Cardiac fibroblast (primary cell): Measurements from ENCODE around the gene KNCN.

Source experiments
- DNase-seq, 2 donors: peaks; one replicate each; pipeline versions ENCODE4 v3.0.0 to v3.0.0-alpha.2; 2010; ENCODE audit warnings: low read depth in 2 of 2
- H3K4me3 ChIP-seq, 2 donors: replicated peaks in 1 of 2; 1 replicate in 1 of 2; 2 replicates in 1 of 2; pipeline ENCODE4 v1.5.1; 2011; ENCODE audit warnings: low read depth in 2 of 2, low read length in 2 of 2, mild to moderate bottlenecking in 2 of 2, moderate library complexity in 1 of 2
- CTCF ChIP-seq: IDR thresholded peaks from one replicate; pipeline ENCODE4 v1.5.1; 2011; ENCODE audit warnings: low read depth, mild to moderate bottlenecking, low read length, inconsistent platforms

KNCN gene

DNA sequence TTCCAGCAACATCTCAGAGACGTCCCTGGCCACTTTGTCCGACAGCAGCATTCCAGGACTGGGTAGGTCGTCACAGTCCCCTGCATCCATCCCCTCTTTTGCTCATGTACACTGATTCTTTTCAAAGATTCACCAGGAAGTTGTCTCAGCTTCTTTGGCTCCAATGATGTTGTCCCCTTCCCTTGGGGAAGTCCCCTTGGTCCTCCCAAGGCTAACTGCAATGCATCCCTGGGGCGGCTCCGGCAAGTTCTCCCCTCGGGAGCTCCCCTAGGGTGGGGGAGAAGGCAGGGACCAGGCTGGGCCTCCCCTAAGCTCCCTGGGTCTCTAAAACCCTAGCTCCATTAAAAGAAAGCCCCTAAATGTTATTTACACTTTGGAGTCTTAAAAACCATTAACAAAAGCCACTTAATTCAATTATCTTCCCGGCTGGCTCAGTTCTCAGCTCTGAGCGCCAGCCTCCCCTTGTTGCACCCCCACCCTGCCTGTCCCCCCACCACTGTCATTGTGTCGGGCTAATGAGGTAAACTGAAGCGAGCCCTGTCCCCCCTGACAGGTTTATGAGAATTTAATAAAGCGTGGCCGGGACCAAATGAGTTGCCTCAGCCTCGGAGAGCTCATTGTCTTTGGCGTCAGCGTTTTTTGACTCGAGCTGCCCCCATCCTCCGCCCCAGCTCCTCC is 25.3 kb downstream of the KNCN start:
- no peak for DNase-seq
- no peak overlapping the region for H3K4me3 ChIP-seq
- no peak for TF ChIP-seq CTCF

DNA sequence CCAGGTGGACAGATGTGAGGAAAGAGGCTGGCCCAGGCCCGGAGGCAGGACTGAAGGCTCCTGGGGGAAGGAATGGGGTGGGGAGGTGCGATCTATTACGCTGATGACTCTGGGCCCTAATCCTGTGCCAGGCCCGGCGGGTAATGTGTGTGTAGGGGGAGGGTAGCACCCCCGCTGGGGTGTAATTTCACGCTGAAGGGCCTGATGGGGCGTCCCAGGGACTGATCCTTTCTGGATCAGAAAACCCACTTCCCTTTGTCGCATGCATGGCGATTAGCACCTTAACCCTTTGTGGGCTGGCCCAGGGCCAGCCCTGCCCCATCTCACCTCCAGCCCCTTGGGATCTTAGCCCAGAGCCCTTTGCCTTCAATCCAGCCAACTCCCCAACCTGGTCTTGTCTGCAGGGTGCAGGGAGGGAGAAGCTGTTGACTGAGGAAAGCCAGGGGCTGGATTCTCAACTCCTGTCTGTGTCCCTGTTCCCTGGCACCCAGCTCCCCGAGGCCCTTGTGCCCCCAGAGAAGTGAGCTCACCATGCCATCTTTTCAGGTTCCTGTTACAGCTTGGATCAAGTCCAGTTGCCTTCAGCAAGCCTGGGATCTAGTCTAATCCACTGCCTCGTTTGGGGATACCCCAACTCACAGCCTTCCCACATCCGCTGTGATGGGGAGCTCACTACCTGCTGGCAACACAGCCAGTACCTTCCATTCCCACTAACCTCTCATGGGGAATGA is 26.0 kb downstream of the KNCN start:
- no peak overlapping the region for H3K4me3 ChIP-seq
- TF ChIP-seq CTCF, result no peak
- DNase-seq, result no peak

- DNase-seq, result no peak
- TF ChIP-seq CTCF, result no peak
- H3K4me3 ChIP-seq, result no peak overlapping the region
Measured at GRCh38 chr1:46524843-46525242, 26.6 kb downstream of the KNCN start.

DNA sequence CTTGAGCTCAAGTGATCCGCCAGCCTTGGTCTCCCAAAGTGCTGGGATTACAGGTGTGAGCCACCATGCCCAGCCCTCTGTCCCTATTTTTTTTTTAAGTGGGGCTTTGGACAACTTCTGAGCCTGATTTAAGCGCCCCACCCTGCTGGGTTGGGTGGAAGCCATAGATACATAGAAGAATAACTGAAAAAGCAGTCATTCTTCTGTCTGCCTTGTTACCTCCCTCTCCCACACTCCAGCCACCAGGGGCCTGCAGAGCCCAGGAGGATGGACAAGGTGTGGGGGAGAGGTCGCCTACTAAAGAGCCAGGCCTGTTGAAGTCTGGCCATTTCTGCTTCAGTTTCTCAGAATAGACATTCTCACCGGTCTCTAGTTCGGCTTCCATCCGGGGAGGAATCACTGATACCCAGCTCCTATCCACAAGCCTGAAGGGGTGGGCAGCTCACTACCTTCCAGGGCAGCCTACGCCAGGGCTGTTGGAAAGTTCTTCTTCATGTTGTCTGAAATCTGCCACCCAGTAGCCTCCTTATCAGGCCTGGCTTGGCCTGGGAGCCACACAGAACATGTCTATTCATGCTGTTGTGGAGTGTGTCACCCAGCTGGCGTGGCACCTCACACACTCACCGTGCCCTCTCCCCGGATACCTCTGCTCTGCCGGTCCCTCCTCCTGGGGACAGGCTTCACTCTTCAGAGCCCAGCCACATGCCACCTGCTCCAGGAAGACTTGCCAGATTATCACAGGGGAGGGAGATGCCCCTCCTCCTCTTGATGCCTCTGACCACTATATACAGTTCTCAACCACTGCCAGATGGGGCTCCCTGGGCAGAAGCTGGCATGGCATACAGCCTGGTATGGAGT is 27.7 kb downstream of the KNCN start:
- H3K4me3 ChIP-seq, result no peak overlapping the region
- no peak for TF ChIP-seq CTCF
- no peak for DNase-seq

DNA sequence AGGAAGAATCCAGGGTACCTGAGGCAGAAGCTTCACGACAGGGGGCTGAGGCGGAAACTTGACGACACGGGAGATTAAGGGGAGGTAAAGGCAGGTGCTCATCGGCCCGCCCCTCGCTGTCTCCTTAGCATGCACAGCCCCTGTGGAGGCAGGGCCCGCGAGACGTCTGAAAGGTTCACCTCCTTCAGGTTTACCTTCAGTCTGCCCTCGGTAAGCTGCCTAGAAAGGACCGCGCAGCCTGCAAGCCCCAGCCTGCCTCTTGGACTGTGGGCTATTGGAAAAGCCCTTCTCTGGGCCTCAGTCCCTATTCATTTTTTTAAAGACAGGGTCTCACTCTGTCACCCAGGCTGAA is 28.5 kb downstream of the KNCN start:
- no peak for TF ChIP-seq CTCF
- no peak for DNase-seq
- no peak overlapping the region for H3K4me3 ChIP-seq

GRCh38 chr1:46522184-46522968 is 29.1 kb downstream of the KNCN start:
- TF ChIP-seq CTCF, result no peak
- H3K4me3 ChIP-seq, result no peak overlapping the region
- DNase-seq, result peak; percentile 89 to 91
